Gastrocnemius medialis (tissue), 4 donors: Measurements from ENCODE around the gene DSN1.

Experiments used
- CTCF ChIP-seq, 5 experiments: fragments of 450-650 bp in 3 of 5; fragments of 200-600 bp in 2 of 5; sonication (generic) in 2 of 5; IDR thresholded peaks in 4 of 5; conservative IDR thresholded peaks in 1 of 5; 1 replicate in 4 of 5; 2 replicates in 1 of 5; pipeline ENCODE4 v1.5.1; 2016 to 2019; ENCODE audit warnings: antibody characterized with exemption in 5 of 5, mild to moderate bottlenecking in 3 of 5, moderate library complexity in 3 of 5
- POLR2A ChIP-seq, 2 donors: fragments of 450-650 bp; IDR thresholded peaks; one replicate each; pipeline ENCODE4 v1.6.1; 2017; ENCODE audit warnings: antibody characterized with exemption in 2 of 2, mild to moderate bottlenecking in 2 of 2, moderate library complexity in 2 of 2

- TF ChIP-seq CTCF (IDR thresholded peaks at IDR 0.05 in 4 of 5, conservative IDR thresholded peaks at IDR 0.05 in 1 of 5) (no peak), POLR2A (IDR thresholded peaks at IDR 0.05) (no peak)
These were observed 44.6 kb upstream of the DSN1 start for GRCh38 chr20:36818185-36818584.
